ENCODE data around the gene METTL16.

The METTL16 gene

GRCh38 chr17:2398655-2399571, 112.8 kb downstream of the METTL16 start:
- in situ Hi-C loops (cut with HindIII; ENCODE audit: low sequenced_read_pairs): no loop called here

- in situ Hi-C loops (cut with HindIII; ENCODE audit: low sequenced_read_pairs): no loop called here
Observed at GRCh38 chr17:2398182-2398581, 113.5 kb downstream of the METTL16 start.

DNA sequence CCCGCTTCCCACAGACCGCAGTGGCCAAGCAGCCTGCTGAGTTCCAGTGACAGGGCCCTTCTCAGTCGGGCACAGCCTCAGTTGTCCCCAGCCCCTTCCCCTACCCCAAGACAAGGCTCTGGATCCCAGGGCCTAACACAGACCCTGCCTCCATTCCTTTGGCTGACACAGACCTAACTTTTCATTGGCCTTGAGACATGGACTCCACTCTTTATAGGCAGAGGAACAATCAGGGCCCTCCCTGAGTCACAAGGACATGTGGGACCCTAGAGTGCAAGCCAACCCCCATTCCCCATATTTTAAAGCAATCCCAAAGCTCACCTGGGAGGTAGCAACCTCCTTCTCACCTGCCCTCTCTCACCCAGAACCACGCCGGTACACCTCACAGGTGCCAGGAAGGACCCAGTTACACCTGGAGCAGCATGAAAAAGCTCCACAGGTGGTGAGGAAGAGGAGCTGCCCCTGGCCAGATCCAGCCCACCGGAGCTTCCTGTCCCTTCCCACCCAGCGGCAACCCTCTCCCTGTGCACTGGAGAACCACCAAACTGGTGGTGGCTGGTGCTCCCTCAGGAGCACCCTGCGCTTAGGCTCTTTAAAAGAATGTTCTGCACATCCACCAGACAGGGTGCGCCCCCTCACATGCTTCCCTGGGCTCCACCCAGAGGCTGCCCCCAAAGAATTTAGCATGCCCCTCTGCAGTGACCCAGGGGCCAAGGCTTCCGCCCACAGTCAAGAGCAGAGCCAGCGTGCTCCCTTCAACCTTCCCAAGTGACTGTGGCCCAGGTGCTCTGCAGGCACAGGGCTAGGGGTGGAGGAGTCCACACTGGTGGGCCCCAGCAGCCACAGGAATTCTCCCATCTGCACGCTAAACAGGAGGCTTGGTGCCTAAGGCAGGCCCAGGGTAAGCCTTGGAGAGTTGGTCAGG, 114.2 kb downstream of the METTL16 start:
- in situ Hi-C loops (cut with HindIII; ENCODE audit: low sequenced_read_pairs): no loop called here

- in situ Hi-C loops (cut with HindIII; ENCODE audit: low sequenced_read_pairs): no loop called here
Observed at GRCh38 chr17:2396568-2397246, 115.0 kb downstream of the METTL16 start.

- in situ Hi-C loops (cut with HindIII; ENCODE audit: low sequenced_read_pairs): no loop called here
Observed at GRCh38 chr17:2396192-2396567, 115.5 kb downstream of the METTL16 start.

DNA sequence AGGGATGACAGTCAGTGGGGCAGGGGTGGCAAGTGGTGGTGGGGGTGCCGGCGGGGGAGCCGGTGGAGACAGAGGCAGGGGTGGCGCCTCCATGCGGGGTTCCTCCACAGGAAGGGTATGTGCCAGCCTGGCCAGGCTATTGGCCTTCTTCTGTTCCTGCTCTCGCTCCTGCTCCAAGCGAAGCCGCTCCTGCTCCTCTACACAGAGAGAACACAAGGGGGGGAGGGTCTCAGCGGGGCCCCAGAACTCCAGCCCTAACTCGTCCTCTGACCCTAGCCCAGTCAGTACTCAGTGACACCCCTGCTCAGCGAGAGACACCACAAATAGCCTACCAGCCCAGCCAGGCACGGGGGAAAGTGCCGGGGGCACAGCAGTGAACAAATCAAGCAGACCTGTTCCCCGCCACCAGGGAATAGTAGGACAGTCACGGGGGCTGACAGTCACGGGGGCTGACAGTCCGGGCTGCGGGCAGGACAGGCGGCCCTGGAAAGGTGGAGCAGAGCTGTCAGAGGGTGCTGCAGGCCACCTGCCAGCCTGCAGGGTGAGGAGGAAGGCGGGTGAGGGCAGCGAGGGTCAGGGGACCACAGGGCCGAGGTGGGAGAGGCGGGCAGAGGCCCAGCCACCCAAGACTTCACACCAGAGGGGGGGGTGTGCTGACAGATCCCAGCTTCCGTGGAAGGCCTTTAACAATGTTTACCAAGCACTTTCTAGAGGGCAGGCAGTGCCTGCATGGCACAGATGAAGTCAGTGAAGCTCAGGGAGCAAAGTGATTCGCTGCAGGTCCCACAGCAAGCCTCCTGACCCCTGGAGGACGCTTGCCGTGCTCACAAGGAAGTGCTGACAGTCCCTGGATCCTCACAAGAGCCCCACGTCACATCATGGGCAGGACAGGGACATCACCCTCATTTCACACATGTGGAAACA, 116.2 kb downstream of the METTL16 start:
- in situ Hi-C loops (cut with HindIII; ENCODE audit: low sequenced_read_pairs): no loop called here

DNA sequence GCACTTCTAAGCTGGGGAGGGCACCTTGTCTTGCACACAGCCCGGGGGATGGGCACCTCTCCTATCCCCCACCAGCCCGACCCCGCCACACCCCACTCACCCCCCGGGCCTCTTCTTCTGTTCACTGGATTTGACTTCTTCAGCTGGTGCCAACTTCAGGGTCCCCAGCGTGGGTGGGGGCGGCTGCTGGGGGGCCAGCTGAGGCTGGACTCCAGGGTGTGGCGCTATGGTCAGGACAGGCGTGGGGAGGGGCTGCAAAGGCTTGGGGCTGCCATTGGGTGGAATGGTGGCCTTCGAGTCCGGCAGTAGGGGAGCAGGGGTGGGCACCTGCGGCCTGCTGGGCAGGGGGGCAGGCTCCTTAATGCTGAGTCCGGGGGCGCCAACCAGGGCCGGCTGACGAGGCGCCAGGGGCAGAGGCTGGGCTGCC, 116.9 kb downstream of the METTL16 start:
- in situ Hi-C loops (cut with HindIII; ENCODE audit: low sequenced_read_pairs): no loop called here

DNA sequence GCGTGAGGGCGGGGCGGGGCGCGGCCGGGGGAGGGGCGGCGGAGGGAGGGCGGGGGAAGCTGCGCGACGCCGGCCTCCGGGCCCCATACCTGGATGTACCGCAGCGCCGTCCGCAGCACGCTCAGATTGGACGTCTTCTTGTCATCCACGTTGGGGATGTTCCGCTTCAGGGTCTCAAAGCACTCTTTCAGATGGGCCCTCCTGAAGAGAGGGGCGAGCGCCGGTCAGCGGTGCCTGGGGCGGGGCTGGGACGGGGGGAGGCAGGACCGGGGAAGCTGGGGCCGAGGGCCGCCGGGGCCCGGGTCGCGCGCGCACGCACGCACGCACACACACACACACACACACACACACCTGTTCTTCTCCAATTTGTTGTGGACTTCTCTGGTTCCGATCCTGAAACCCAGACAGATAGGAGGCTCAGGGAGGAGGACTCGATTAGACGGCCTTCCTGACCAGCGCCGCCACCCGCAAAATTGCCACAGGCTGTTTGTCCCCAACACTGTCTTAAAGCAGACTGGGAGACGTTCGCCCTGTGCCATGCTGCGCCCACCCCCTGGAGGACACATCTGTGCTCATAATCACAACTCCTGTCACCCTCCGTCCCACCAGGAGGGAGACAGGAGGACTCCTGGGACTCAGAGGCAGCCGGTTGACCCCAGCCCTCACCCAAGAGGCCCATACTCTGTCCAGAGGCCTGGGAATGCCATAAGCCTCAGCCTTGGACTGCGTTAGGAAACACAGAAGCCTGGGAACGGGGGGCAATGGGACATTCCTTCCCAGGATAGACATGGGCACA, 117.5 kb downstream of the METTL16 start:
- in situ Hi-C loops (cut with HindIII; ENCODE audit: low sequenced_read_pairs): no loop called here

DNA sequence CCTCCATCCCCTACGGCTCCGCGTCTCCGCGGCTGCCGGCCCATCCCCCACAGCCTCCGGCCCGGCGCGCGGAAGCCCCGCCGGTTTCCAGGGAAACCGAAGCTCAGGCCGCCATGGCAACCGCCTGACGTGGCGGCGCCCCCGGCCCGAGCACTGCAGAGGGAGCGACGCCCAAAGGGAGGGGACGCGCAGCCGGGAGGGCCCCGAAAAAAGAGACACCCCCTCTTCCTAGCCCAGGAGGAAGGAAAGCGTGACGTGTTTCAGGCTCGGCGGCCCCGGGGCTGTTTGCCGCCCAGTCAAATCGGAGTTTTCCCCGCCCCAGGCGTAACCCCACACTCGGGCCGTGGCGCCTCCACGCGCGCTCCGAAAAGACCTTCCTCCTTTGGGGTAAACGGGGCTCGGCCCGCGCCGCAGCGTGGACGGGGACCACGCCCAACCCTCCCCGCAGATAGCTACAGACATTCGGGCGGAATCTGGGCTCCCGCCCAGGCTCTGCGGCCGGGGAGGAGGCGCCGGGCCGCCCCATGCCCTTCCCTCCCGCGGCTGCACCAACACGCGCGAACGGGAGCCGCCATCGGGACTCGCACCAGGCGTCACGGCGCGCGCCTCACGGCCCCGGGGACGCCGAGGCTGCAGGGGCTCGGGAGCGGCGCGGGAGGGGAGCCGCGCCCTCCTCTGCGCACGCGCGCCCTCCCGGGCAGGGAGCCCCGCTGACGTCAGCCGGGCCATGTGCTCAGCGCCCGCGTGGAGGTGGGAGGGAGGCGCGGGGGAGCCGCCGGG, 118.3 kb downstream of the METTL16 start:
- in situ Hi-C loops (cut with HindIII; ENCODE audit: low sequenced_read_pairs): no loop called here

DNA sequence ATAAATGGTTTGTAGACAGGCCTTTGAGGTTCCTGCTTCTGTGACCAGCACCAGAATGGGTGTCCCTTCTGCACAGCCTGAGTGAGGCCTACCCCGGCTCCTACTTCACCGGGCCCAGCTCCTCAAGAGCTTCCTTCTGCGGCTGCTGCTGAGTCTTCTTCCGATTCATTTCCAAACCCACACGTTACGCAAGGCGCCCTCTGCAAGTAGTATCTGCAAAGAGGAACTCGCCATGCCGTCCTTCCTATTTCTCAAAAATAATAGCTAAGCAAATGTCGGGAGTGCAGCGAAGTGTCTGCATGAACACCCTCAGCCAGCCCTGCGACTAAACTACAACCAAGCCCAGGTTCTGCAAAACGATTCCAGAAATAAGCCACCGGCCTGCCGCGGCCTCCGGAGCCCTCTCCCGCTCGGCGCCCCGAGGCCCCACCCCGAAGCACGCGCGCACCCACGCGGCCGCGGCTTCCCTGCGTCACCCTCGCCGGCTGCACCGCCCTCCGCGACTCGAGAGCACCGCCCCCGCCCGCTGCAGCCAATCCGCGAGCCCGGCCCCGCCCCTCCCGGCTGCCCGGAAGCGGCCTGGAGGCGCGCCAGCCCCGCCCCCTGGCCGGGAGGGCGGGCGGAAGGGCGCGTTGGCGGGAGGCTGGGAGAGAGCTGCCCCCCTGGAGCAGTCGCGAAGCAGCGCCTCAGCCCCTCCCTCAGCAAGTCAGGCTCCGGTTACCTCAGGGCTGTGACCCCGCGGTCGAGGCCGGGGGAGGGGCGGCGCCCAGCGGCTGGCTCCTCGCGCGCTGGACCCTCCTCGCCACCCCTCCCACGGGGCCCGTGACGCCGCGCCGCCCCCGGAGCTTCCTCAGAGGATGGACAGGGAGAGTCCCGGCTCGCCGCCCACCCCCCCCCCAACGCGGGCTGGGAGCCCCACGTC, 119.2 kb downstream of the METTL16 start:
- in situ Hi-C loops (cut with HindIII; ENCODE audit: low sequenced_read_pairs): no loop called here

GRCh38 chr17:2391597-2392251, 120.0 kb downstream of the METTL16 start:
- in situ Hi-C loops (cut with HindIII; ENCODE audit: low sequenced_read_pairs): no loop called here

DNA sequence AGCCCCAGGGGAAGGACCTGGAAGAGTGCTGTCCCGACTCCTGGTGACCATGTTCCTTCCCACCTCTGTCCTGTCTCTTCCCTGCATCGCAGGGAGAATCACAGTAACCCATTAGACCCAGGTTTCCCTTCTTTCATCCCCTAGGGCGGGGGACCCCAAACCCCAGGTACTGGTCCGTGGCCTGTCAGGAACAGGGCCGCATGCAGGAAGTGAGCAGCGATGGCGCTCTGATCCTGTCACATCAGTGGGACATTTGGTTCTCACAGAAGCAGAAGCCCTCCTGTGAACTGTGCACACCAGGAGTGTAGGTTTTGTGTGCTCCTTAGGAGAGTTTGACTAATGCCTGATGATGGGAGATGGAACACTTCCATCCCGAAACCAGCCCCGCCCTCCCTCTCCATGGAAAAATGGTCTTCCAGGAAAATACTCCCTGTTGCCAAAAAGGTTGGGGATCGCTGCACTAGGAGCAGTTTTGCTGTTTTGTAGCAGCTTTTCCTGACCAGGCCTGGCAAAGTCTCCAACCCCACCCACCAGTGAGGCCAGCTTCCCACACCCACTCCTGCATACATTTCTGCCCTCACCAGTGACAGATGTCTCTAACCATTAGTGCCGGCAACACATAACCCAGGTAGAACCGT, 121.4 kb downstream of the METTL16 start:
- in situ Hi-C loops (cut with HindIII; ENCODE audit: low sequenced_read_pairs): no loop called here

DNA sequence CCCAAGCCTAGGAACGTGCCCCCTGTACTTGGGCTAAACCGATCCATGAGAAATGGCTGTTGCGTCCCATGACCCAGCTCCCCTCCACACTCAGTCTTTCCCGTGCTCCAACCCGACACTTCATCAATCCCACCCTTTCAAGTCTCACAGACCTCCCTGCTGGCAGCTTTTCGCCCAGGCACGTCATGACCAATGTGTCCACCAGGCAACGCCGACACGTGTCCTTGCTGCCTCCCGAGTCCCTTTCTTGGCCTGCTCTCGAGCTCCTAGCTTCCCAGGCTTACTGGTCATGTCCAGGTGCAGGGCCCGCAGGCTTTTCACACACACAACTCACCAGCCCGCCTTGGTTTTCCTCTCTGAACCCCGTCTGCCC, 123.0 kb downstream of the METTL16 start:
- in situ Hi-C loops (cut with HindIII; ENCODE audit: low sequenced_read_pairs): no loop called here

DNA sequence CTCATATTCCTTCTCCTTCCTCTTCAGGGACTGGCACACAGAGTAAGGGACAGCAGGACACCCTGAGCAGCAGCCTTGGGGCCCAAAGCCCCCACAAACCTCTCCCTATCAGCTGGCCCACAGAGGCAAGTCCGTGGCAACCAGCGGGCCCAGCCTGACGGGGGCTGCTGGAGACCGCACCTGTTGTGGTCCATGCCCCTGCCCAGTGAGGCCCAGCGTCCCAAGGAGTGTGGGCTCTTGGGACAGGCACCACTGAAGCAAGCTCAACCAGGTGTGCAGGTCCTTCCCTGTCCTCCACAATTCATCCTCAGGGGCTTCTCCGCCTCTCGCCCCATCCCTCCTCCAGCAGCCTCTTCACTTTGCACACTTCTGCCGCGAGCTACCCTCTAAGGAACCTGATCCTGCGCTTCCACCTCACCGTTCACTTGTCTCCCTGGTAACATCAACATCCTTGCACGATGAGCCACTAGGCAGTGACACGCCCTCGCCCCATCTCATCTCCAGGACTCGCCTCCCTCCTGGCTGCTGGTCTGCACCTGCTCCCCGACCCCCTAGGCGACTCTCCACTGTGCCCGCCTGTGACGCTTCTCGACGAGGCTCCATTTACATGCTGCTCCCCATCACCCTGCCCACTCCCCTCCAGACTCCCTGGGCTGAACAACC, 123.5 kb downstream of the METTL16 start:
- in situ Hi-C loops (cut with HindIII; ENCODE audit: low sequenced_read_pairs): no loop called here

DNA sequence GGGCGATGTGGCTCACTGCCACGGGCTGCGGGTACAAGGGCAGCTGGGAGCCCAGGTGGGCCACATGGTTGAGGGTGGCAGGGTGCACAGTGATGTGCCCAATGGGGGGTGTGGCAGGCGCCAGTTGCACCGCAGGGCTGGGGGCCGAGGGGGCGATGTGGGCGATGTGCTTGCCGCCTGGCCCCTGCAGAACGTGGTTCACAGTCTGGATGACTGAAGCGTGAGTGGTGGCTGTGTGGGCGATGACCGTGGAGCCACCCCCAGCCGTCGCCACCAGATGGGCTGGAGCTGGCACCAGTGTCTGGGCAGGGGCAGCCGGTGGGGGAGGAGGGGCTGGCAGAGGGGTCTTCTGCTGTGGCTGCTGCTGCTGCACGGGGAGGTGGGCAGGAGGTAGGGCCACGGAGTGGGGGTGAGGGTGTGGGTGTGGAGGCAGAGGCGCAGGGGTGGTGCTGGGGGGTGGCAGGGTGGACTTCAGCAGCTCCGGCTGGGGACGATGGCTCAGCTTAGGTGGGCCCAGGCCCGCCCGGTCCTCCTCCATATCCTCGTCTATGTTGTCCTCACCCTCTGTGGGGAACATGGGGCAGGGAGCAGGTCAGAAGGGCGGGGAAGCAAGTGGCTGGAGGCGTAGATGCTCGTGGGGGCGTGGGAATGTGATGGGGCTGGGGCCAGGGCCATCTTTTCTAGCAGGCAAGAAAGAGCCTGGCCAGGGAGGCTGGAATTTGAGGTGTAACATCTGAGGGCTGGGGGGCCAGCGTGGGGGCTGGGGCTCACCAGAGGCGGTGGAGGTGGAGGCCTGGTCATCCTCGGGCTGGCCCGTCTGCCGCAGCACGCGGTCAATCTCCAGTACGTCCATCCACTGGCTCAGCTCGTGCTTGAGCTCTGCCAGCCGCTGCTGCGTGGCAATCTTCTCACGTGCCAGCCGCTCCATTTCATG, 124.3 kb downstream of the METTL16 start:
- in situ Hi-C loops (cut with HindIII; ENCODE audit: low sequenced_read_pairs): no loop called here
